ENCODE data around the gene MRC2. TPM values are rescaled to one million over a fixed set of nuclear protein-coding genes. Genes with fewer than 3 reads are reported as not detected.
"Not testable (repeated sequence)": the region's sequence is repeated elsewhere in the genome, so short reads cannot be mapped to it uniquely, and the experiment has no call there.

Gene MRC2
- total and polyA plus RNA-seq, 2 experiments from 2014 or later: 104 to 121 TPM

DNA sequence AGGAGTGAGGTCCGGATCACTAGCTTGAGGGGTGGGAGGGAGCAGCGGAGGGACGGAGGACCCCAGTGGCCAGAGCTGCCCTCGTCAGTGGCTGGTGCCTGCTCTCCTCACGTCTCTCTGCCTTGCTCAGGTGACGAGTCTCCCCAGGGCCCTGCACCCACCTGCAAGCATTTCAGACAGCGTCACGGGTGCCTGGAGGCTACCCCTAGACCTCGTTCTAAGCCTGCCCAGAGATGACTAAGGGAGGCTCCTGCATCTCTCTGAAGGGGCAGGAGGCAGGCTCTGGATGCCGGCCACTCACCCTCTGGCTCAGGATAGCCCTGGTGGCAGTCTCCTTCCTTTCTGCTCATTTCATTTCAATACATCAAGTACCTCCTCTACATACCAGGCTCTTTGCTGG, 68.8 kb downstream of the MRC2 start:
- Histone ChIP-seq H3K27ac (no peak overlapping the region), H3K79me2 (no peaks in the 10 kb centered on the region), H3K4me1 (ENCODE audit: insufficient read depth) (no peaks in the 10 kb centered on the region), H3K36me3 (replicated peaks; ENCODE audit: insufficient read depth, low read depth) (no peaks in the 10 kb centered on the region), H3K9me3 (ENCODE audit: low read depth) (no peaks in the 10 kb centered on the region), H3K4me2 (no peak overlapping the region), H3K4me3 (no peak overlapping the region), H4K20me1 (ENCODE audit: insufficient read depth, poor library complexity, severe bottlenecking) (no peaks in the 10 kb centered on the region), H3K27me3 (no peaks in the 10 kb centered on the region), H3K9me2 (replicated peaks; ENCODE audit: insufficient read depth) (no peaks in the 10 kb centered on the region), H2AFZ (no peak overlapping the region)
- DNase-seq (ENCODE audit: low spot score): no peak
- no peak for TF ChIP-seq EZH2phosphoT487 (IDR thresholded peaks at IDR 0.05; ENCODE audit: low read depth, severe bottlenecking, unreplicated experiment)
- TF ChIP-seq, protein P1, sequence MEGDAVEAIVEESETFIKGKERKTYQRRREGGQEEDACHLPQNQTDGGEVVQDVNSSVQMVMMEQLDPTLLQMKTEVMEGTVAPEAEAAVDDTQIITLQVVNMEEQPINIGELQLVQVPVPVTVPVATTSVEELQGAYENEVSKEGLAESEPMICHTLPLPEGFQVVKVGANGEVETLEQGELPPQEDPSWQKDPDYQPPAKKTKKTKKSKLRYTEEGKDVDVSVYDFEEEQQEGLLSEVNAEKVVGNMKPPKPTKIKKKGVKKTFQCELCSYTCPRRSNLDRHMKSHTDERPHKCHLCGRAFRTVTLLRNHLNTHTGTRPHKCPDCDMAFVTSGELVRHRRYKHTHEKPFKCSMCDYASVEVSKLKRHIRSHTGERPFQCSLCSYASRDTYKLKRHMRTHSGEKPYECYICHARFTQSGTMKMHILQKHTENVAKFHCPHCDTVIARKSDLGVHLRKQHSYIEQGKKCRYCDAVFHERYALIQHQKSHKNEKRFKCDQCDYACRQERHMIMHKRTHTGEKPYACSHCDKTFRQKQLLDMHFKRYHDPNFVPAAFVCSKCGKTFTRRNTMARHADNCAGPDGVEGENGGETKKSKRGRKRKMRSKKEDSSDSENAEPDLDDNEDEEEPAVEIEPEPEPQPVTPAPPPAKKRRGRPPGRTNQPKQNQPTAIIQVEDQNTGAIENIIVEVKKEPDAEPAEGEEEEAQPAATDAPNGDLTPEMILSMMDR (IDR thresholded peaks at IDR 0.05; ENCODE audit: poor library complexity): no peak
- TF ChIP-seq EZH2 (IDR thresholded peaks at IDR 0.05; ENCODE audit: borderline replicate concordance): no peak
- 91% methylated on average over 10 of the region's 10 CpGs for WGBS (ENCODE audit: low lambda C conversion rate, missing lambda C conversion rate)

DNA sequence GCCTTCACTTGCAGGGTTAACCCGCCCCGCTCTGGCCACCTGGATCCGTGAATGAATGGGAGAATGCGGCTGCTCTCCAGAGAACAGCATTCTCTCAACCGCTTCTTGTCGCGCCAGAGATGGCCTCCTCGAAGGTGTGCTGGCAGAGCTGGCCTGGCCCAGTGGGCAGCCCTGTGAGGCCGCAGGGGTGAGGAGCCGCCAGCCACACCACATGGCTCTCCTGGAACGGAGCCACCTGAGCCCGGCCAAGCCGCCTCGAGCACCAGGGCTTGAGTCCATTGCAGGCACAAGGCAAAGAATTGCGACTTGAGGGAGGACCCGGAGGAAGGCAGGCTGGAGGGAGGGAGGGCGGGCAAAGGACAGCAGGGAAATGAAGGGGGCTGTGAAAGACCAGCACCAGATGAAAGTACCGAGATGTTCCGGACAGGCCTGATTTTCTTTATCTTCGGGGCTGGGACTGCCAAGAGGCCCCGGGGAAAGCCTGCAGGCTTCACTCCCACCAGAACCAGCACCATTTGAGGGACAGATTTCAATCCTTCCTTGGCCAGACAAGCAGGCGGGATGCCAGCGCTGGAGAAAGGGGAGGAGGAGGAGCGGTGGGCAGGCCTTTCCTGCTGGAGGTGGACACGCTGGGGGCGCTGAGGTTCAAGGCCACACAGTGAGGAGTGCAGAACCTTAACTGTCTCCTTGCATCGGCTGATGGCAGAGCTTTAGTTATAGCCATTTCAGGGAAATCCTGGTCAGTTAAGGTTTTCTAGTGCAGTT, 69.4 kb downstream of the MRC2 start:
- DNase-seq (ENCODE audit: low spot score): no peak
- 80% methylated on average over 24 of the region's 27 CpGs for WGBS (ENCODE audit: low lambda C conversion rate, missing lambda C conversion rate)
- H3K4me3 ChIP-seq: no peak overlapping the region
- no peak overlapping the region for H3K4me2 ChIP-seq
- H4K20me1 ChIP-seq (ENCODE audit: insufficient read depth, poor library complexity, severe bottlenecking): no peaks in the 10 kb centered on the region
- no peaks in the 10 kb centered on the region for H3K27me3 ChIP-seq
- H2AFZ ChIP-seq: no peak overlapping the region
- no peaks in the 10 kb centered on the region for H3K4me1 ChIP-seq (ENCODE audit: insufficient read depth)
- no peak overlapping the region for H3K27ac ChIP-seq
- no peaks in the 10 kb centered on the region for H3K9me3 ChIP-seq (ENCODE audit: low read depth)
- no peaks in the 10 kb centered on the region for H3K36me3 ChIP-seq (replicated peaks; ENCODE audit: insufficient read depth, low read depth)
- no peak for TF ChIP-seq EZH2phosphoT487 (IDR thresholded peaks at IDR 0.05; ENCODE audit: low read depth, severe bottlenecking, unreplicated experiment)
- no peak for TF ChIP-seq EZH2 (IDR thresholded peaks at IDR 0.05; ENCODE audit: borderline replicate concordance)
- TF ChIP-seq, protein P1 (IDR thresholded peaks at IDR 0.05; ENCODE audit: poor library complexity): no peak
- H3K9me2 ChIP-seq (replicated peaks; ENCODE audit: insufficient read depth): no peaks in the 10 kb centered on the region
- no peaks in the 10 kb centered on the region for H3K79me2 ChIP-seq

DNA sequence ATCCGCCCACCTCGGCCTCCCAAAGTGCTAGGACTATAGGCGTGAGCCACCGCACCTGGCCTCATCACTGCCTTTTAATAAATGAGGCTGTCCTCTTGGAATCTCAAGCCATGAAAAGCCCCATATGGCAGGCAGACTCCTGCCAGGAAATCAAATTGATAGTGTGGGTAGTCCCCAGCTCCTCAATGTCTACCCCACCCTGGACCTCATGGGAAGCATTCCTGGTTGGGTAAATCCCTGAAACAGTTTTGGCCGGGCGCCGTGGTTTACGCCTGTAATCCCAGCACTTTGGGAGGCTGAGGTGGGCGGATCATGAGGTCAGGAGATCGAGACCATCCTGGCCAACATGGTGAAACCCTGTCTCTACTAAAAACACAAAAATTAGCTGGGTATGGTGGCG, 71.0 kb downstream of the MRC2 start:
- H2AFZ ChIP-seq; H3K27me3 ChIP-seq; H3K36me3 ChIP-seq (replicated peaks; ENCODE audit: insufficient read depth, low read depth); DNase-seq (ENCODE audit: low spot score); H3K4me2 ChIP-seq; H3K9me2 ChIP-seq (replicated peaks; ENCODE audit: insufficient read depth); H3K27ac ChIP-seq; H3K9me3 ChIP-seq (ENCODE audit: low read depth); H3K79me2 ChIP-seq; H3K4me1 ChIP-seq (ENCODE audit: insufficient read depth); H4K20me1 ChIP-seq (ENCODE audit: insufficient read depth, poor library complexity, severe bottlenecking); H3K4me3 ChIP-seq: not testable (repeated sequence)
- WGBS (ENCODE audit: low lambda C conversion rate, missing lambda C conversion rate): 90% methylated on average over 11 of the region's 11 CpGs

DNA sequence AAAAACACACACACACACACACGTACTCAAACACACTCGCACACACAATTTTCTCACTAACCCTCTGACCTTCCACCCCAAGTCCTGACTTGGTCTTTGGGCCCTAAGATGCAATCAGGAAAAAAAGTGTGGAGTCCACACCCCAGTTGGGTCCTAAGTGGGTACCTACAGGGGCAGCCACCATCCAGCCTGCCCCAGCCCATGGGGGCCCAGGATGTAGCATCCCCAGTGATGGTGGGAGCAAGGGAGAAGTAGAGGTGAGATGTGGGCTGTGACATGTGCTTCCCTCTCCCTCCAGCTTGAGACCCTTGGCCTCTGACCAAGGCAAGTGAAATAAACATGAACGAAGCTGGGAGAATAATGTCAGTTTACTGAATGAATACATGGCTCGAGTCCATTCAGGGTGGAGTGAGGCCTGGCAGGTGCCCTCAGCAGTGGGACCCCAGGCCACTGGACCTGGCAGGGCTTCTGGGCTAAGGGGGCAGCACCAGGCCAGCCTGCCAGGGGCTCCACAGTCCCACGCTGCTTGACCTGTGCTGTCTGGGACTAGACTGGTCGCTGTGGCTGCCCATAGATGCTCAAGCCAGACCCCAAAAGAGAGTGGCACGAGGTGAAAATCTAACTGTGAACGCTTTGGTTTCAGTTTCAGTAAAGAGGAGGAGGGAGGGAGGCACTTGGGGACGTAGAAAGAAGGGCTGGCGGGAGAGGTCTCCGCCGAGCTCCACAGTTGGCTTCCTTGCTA, 73.7 kb downstream of the MRC2 start:
- H4K20me1 ChIP-seq (ENCODE audit: insufficient read depth, poor library complexity, severe bottlenecking): no peaks in the 10 kb centered on the region
- H3K4me2 ChIP-seq: no peak overlapping the region
- TF ChIP-seq EZH2phosphoT487 (IDR thresholded peaks at IDR 0.05; ENCODE audit: low read depth, severe bottlenecking, unreplicated experiment) (no peak), EZH2 (IDR thresholded peaks at IDR 0.05; ENCODE audit: borderline replicate concordance) (no peak)
- TF ChIP-seq, protein P1 (IDR thresholded peaks at IDR 0.05; ENCODE audit: poor library complexity): no peak

More for the DNA sequence above, 73.7 kb downstream of the MRC2 start:
- Histone ChIP-seq H3K4me3 (no peak overlapping the region), H3K27me3 (no peaks in the 10 kb centered on the region), H2AFZ (no peak overlapping the region), H3K36me3 (replicated peaks; ENCODE audit: insufficient read depth, low read depth) (no peaks in the 10 kb centered on the region), H3K27ac (no peak overlapping the region), H3K9me2 (replicated peaks; ENCODE audit: insufficient read depth) (no peaks in the 10 kb centered on the region), H3K9me3 (ENCODE audit: low read depth) (no peaks in the 10 kb centered on the region), H3K4me1 (ENCODE audit: insufficient read depth) (peaks cover 9% of the 10 kb centered on the region), H3K79me2 (no peaks in the 10 kb centered on the region)
- 85% methylated on average over 12 of the region's 12 CpGs for WGBS (ENCODE audit: low lambda C conversion rate, missing lambda C conversion rate)
- DNase-seq (ENCODE audit: low spot score): no peak

Measured in hepatocyte (in vitro differentiated cells).